NCI-H187 treated with DMSO at 0.1 percent for 48 hours (cell line): ENCODE data around the gene PLEKHA8.

Experiments
- DNase-seq: peaks from one replicate; lab custom pipeline; 2025; lab: John Stamatoyannopoulos, UW

PLEKHA8 gene

GRCh38 chr7:30169579-30169978 lies 141.4 kb downstream of the PLEKHA8 start:
- DNase-seq, result no peak

DNA sequence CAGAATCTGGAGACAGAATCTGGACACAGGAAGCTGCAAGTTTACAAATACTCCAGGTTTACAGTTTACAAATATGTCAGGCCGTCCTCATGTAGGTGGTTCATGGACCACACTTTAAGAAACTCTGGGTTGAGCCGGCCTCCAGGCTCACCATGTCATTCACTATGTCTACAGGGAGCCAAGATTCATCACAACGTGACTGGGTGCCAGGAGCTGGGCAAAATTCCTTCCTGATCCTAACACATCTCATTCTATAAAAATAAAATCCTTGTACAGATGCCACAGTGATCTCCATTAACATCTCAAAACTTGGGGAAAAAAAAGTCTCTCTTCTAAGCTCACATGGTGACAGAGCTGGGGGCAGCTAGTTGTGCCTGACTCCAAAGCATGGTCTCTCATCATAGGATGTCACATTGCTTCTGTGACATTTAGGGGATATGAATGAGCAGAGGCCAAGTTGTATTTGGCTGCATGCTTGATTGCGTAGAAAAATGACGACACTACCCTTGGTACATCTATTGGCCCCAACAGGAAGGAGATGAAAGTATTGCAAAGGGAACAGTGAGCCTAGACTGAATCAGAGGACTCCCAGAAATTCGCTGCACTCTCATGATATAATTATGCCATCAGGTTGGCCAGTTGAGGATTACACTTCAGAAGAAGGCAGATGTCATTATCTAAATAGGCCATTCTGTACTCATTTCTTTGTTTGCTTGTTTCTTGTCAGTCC lies 142.4 kb downstream of the PLEKHA8 start:
- DNase-seq, result no peak

DNA sequence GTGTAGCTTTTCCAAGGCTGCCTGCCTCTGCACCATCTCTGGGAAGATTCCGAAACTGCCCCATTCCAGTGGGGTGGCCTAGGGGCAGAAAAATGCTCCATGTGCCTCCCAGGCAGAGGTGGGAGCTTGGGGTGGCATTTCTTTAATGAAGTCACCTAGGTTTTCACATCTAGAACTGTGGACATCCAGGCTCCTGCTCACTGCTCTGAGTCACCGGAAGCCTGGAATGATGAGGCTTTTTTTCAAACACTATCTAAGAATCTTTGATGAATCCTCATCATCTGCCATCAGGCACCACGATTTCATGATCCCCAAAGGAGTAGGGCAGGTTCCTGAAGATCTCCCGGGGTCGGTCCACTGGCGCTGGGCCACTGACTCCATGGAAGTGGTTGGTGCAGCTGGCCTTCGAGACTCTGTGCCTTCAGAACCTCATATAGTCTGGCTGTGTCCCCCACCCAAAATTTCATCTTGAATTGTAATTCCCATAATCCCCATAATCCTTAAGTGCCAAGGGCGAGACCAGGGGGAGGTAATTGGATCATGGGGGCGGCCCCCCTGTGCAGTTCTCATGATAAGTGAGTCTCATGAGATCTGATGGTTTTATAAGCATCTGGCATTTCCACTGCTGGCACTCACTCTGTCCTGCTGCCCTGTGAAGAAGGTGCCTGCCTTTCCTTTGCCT lies 143.7 kb downstream of the PLEKHA8 start:
- DNase-seq, result no peak

- no peak for DNase-seq
These were observed 144.2 kb downstream of the PLEKHA8 start for GRCh38 chr7:30172451-30172850.

DNA sequence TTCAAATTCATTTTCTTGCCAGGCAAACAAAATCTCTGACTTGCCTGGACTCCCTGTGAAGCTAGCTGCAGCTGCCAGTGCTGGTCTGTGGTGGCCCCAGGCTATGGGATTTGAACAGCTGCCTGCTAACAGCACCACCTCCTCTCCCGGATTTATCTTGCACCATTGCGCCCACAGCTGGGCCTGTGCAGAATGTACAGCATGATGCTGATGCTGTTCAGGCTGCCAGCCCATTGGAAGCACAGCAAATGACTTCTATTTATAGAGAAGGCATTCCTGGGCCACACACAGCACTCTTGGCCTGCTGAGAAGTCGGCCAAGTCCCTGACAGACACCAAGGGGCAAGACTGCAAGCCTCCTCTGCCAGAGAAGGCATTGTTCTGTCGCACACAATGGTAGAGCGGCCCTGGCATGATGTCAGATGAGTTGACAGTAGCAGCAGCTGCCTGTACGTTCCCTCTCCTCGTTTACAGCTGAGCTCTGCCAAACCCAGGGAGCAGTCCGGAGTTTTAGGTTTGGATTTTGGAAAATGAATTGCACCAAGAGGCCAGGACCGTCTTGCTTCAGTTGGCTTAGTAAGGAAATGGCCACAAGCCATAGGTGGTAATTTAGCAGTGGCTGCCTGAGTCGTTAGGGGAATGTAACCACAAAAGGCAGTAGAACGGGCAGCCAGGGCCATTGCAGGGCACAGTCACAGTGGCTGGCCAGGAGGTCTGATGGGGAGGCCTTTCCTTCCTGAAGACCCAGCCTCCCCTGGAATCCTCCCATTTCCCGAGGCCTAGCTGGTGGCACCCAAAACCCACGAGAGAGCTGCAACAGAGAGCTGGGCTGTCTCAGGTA lies 145.1 kb downstream of the PLEKHA8 start:
- DNase-seq, result peak; percentile 34

DNA sequence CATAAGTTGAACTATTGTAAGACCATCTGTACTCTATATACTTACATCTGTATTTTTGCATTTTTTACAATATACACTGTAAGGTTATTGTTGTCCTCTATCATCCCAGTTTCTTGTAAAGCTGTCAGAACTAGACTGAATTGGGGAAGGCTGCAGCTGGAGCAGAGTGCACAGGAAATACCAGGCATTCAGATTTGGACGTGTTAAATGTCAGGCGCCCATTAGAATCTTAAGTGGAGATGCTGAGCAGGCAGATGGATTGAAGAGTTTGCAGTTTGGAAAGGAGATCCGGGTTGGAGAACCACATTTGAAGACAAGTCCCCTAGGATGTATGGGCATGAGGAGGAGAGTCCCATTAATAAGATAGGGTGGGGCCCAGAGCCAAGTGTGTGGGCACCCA lies 147.0 kb downstream of the PLEKHA8 start:
- DNase-seq, result no peak

- no peak for DNase-seq
These were observed 147.5 kb downstream of the PLEKHA8 start for GRCh38 chr7:30175636-30176147.

GRCh38 chr7:30176463-30177109 lies 148.4 kb downstream of the PLEKHA8 start:
- no peak for DNase-seq

- no peak for DNase-seq
These were observed 149.0 kb downstream of the PLEKHA8 start for GRCh38 chr7:30177186-30177585.

DNA sequence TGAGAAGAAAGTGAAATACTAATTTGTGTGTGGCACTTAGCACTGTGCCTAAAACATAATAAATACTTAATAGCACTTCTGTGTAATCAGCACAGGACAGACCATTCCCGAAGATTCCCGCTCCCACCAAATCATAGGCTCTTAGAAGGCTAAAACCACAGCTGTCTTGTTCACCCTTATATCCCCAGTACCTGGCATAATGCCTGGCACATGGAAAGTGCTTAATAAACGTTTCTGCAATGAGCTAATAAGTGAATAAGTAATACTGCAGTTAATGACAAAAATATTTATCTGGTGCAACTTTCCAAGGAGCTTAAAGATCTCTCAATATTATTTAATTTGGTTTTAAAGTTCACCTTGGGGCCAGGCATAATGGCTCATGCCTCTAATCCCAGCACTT lies 149.8 kb downstream of the PLEKHA8 start:
- DNase-seq, result no peak

DNA sequence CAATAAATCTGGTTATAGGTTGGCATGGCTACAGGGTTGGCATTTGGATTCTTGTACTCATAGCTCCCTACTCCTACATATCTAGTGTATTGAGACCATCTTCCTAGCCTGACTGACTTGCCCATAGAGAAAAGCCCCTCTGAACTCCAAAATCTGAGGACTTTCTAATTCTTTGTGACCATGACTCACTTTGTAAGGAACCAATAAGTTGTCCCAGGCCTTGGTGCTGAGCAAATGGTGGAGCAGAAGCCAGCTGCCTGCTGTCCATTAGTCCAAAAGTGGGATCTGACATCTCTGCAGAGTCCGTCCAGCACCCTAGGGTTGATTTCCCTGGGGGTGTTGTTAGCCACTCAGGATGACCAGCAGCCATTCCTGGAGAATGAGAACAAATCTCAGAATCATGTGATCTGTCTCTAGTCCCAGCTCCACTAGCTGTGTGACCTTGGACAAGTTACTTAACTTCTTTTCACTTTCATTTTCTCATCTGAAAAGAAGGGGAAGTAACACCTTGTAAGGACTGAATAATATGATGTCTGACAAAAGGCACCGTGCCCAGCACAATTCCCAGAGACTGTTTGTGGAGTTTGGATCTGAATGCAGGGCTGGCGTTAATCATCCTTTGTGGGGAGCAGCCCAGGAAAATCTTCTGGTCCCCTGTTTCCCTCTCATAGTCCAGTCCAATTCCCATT lies 150.7 kb downstream of the PLEKHA8 start:
- DNase-seq, result no peak
